ENCODE measurements around the gene TTC31.

DNA sequence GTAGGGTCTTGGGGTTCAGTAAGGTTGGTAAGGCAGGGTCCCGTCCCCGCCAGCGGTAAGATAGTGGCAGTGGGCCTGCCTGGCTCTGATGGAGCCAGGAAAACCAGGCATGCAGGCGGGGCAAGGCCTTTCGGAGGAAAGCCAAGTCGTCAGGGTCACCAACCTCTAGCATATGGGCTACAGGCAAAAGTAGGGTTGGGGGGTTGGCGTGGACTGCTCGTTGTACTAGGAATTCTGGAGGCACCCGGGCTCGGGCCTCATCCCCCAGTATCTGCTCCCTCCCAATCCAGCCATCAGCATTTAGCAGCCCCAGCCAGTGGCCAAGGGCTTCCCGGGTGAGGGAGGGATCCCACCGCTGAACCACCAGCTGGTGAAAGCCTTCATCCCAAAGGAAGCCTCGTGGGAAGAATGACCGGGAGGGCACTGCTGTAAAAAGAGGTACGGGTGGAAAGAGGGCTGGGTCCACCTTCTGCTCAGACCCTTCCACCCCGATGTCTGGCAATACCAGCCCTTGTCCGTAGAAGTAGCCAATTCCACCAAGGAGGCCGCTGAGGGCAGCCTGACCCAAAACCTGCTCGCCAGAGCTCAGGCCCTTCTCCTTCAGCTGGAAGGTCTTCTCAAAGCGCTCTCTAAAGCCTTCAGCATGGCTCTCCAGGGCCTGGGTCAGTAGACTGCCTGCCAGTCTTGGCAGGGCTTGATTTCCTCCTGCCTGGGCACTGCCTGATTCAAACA lies 20.7 kb upstream of the TTC31 start:
- TF ChIP-seq, protein P1, sequence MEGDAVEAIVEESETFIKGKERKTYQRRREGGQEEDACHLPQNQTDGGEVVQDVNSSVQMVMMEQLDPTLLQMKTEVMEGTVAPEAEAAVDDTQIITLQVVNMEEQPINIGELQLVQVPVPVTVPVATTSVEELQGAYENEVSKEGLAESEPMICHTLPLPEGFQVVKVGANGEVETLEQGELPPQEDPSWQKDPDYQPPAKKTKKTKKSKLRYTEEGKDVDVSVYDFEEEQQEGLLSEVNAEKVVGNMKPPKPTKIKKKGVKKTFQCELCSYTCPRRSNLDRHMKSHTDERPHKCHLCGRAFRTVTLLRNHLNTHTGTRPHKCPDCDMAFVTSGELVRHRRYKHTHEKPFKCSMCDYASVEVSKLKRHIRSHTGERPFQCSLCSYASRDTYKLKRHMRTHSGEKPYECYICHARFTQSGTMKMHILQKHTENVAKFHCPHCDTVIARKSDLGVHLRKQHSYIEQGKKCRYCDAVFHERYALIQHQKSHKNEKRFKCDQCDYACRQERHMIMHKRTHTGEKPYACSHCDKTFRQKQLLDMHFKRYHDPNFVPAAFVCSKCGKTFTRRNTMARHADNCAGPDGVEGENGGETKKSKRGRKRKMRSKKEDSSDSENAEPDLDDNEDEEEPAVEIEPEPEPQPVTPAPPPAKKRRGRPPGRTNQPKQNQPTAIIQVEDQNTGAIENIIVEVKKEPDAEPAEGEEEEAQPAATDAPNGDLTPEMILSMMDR (IDR thresholded peaks at IDR 0.05; ENCODE audit: low read depth, low read length, poor library complexity, severe bottlenecking) = no peak
- no peak for TF ChIP-seq EZH2phosphoT487 (IDR thresholded peaks at IDR 0.05; ENCODE audit: borderline replicate concordance, low read length)
